ENCODE results near the gene BHLHE40.

DNA sequence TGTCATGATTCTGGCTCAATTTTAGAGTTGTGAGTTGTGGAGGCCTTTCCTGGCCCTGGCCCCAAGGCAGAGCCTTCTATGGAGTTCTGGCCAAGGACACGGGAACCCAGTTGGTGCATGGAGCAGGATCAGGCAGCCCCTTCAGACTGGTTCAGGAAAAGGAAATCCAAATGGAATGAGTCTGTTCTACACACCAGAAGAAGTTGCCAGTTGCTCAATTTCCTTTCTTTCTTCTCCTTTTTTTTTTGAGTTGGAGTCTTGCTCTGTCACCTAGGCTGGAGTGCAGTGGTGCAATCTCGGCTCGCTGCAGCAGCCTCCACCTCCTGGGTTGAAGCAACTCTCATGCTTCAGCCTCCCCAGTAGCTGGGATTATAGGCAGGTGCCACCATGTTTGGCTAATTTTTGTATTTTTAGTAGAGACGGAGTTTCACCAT lies 28.9 kb upstream of the BHLHE40 start:
- TF ChIP-seq POLR2A (IDR thresholded peaks at IDR 0.05; ENCODE audit: low read length) (no peak), GATA1 (IDR thresholded peaks at IDR 0.05; ENCODE audit: low read depth, low read length) (no peak)
